Hematopoietic multipotent progenitor cell treated with erythropoietin and hydrocortisone succinate and interleukin-3 and kit ligand, for 8 days (in vitro differentiated cells): ENCODE data around the gene ZNF511.

ENCODE experiments used
- DNase-seq: peaks from one replicate; pipeline ENCODE4 v3.0.0-alpha.2; 2015

Gene ZNF511

GRCh38 chr10:133336577-133337369 lies 28.1 kb downstream of the ZNF511 start, which contains the start of gene CALY:
Gene CALY, minus strand, starts transcription at chr10:133336896. Its CDS starts 7,907 bp downstream, at chr10:133328989.
- no peak for DNase-seq

GRCh38 chr10:133337370-133337725 lies 28.6 kb downstream of the ZNF511 start:
- DNase-seq, result no peak

GRCh38 chr10:133338080-133339071 lies 29.7 kb downstream of the ZNF511 start:
- DNase-seq, result no peak

- DNase-seq, result no peak
Measured at GRCh38 chr10:133339708-133340380, 31.1 kb downstream of the ZNF511 start.

GRCh38 chr10:133341983-133342382 lies 33.3 kb downstream of the ZNF511 start:
- DNase-seq, result no peak

GRCh38 chr10:133342942-133343341 lies 34.2 kb downstream of the ZNF511 start:
- no peak for DNase-seq

GRCh38 chr10:133343558-133343957 lies 34.8 kb downstream of the ZNF511 start:
- DNase-seq, result no peak

- DNase-seq, result no peak
Measured at GRCh38 chr10:133344236-133344635, 35.5 kb downstream of the ZNF511 start.

- DNase-seq, result no peak
Measured at GRCh38 chr10:133346413-133346812, 37.7 kb downstream of the ZNF511 start.

GRCh38 chr10:133347710-133348517 lies 39.2 kb downstream of the ZNF511 start:
- no peak for DNase-seq

- no peak for DNase-seq
Measured at GRCh38 chr10:133349160-133349568, 40.5 kb downstream of the ZNF511 start.

- no peak for DNase-seq
Measured at GRCh38 chr10:133349577-133350011, 40.9 kb downstream of the ZNF511 start.

- no peak for DNase-seq
Measured at GRCh38 chr10:133350283-133350949, 41.7 kb downstream of the ZNF511 start.

GRCh38 chr10:133350950-133351329 lies 42.2 kb downstream of the ZNF511 start:
- no peak for DNase-seq

GRCh38 chr10:133351408-133352318 lies 42.9 kb downstream of the ZNF511 start:
- no peak for DNase-seq

- no peak for DNase-seq
Measured at GRCh38 chr10:133353202-133353959, 44.7 kb downstream of the ZNF511 start.

- no peak for DNase-seq
Measured at GRCh38 chr10:133353988-133354605, 45.4 kb downstream of the ZNF511 start.

- DNase-seq, result no peak
Measured at GRCh38 chr10:133354672-133355240, 46.0 kb downstream of the ZNF511 start.

- DNase-seq, result no peak
Measured at GRCh38 chr10:133355266-133355665, 46.6 kb downstream of the ZNF511 start.
